HepG2 (cell line): ENCODE measurements around the gene SIRT7. TPM values are rescaled to one million over a fixed set of nuclear protein-coding genes. Genes with fewer than 3 reads are reported as not detected.
A peak's percentile ranks its signal among the peaks of the same experiment; 100 is the strongest.

Source experiments
- DNMT1 ChIP-seq: sonication (generic); formaldehyde crosslinking; IDR thresholded peaks from 2 replicates; pipeline ENCODE4 v1.5.1; 2020; ENCODE audit warnings: mild to moderate bottlenecking, missing genetic modification reagents
- DRAP1 ChIP-seq: IDR thresholded peaks from 2 replicates; pipeline ENCODE4 v1.6.1; 2016; ENCODE audit warnings: missing genetic modification reagents, missing compliant biosample characterization
- EZH2 ChIP-seq: conservative IDR thresholded peaks from 2 replicates; pipeline ENCODE4 v1.6.1; 2012; ENCODE audit warnings: mild to moderate bottlenecking, low read depth, low read length, moderate library complexity
- FIP1L1 ChIP-seq: fragments of 200-400 bp; formaldehyde crosslinking; IDR thresholded peaks from 2 replicates; pipeline ENCODE4 v1.6.1; 2018; ENCODE audit warnings: low read depth, mild to moderate bottlenecking, low read length, moderate library complexity, borderline replicate concordance; ENCODE audit not compliant: insufficient read depth
- GABPB1 ChIP-seq: IDR thresholded peaks from 2 replicates; pipeline ENCODE4 v1.6.1; 2016; ENCODE audit warnings: mild to moderate bottlenecking, missing genetic modification reagents, moderate library complexity, missing compliant biosample characterization
- MLXIP ChIP-seq: sonication (generic); formaldehyde crosslinking; IDR thresholded peaks from 2 replicates; pipeline ENCODE4 v1.9.0; 2021; ENCODE audit warnings: missing genetic modification reagents, borderline replicate concordance
- MXD4 ChIP-seq: IDR thresholded peaks from 2 replicates; pipeline ENCODE4 v1.6.1; 2016; ENCODE audit warnings: mild to moderate bottlenecking, missing biosample characterization, missing genetic modification reagents
- RXRB ChIP-seq: IDR thresholded peaks from 2 replicates; pipeline ENCODE4 v1.6.1; 2016; ENCODE audit warnings: borderline replicate concordance, missing genetic modification reagents, missing compliant biosample characterization
- SATB2 ChIP-seq: sonication (generic); formaldehyde crosslinking; IDR thresholded peaks from 2 replicates; pipeline ENCODE4 v1.5.0; 2020; ENCODE audit warnings: missing genetic modification reagents
- SRSF4 ChIP-seq: fragments of 200-400 bp; formaldehyde crosslinking; IDR thresholded peaks from one replicate; pipeline ENCODE4 v1.6.1; 2018; ENCODE audit warnings: mild to moderate bottlenecking, low read depth, low read length, moderate library complexity; ENCODE audit not compliant: poor library complexity, severe bottlenecking
- TIGD3 ChIP-seq: sonication (generic); formaldehyde crosslinking; IDR thresholded peaks from 2 replicates; pipeline ENCODE4 v1.5.1; 2020; ENCODE audit warnings: mild to moderate bottlenecking, missing genetic modification reagents, borderline replicate concordance
- TMF1 ChIP-seq: sonication (generic); formaldehyde crosslinking; IDR thresholded peaks from 2 replicates; pipeline ENCODE4 v1.8.1; 2022; ENCODE audit warnings: low read depth, missing genetic modification reagents
- ZBTB7A ChIP-seq: sonication (generic); formaldehyde crosslinking; IDR thresholded peaks from 2 replicates; pipeline ENCODE4 v1.8.0; 2022; ENCODE audit warnings: mild to moderate bottlenecking, missing genetic modification reagents
- ZNF468 ChIP-seq: sonication (generic); formaldehyde crosslinking; IDR thresholded peaks from 2 replicates; pipeline ENCODE4 v1.8.0; 2022; ENCODE audit warnings: mild to moderate bottlenecking, moderate library complexity, missing genetic modification reagents
- ZNF580 ChIP-seq: IDR thresholded peaks from 2 replicates; pipeline ENCODE4 v1.6.1; 2016; ENCODE audit warnings: low read depth, borderline replicate concordance
- ZNF629 ChIP-seq: sonication (generic); formaldehyde crosslinking; conservative IDR thresholded peaks from 2 replicates; pipeline ENCODE4 v1.5.0; 2020; ENCODE audit warnings: missing genetic modification reagents
- ZNF709 ChIP-seq: sonication (generic); formaldehyde crosslinking; IDR thresholded peaks from 2 replicates; pipeline ENCODE4 v1.5.0; 2020; ENCODE audit warnings: mild to moderate bottlenecking, missing genetic modification reagents
- ZNF768 ChIP-seq: sonication (generic); formaldehyde crosslinking; IDR thresholded peaks from 2 replicates; pipeline ENCODE4 v1.4.0; 2020; ENCODE audit warnings: missing genetic modification reagents
- polyA plus RNA-seq, 8 experiments: library from polyadenylated mRNA; depleted of rRNA in 3 of 8; stranded (reverse) in 7 of 8; unstranded in 1 of 8; fragments of >200 nt; fragmentation: Illumina TruSeq in 4 of 8; extraction: Trizol in 4 of 8; gene quantifications; 2 replicates each; pipeline versions ENCODE4 v1.2.1 to v1.2.3, GENCODE V29; 2011 to 2016; ENCODE audit warnings: low read depth in 4 of 8, missing spikeins in 1 of 8, mixed read lengths in 1 of 8; ENCODE audit not compliant: insufficient read depth in 1 of 8
- total RNA-seq, 5 experiments: library from RNA; depleted of rRNA; stranded (reverse); fragments of >200 nt; fragmentation: Illumina TruSeq; extraction: Trizol; gene quantifications; 2 replicates each; pipeline ENCODE4 v1.2.3, GENCODE V29; 2016; ENCODE audit warnings: low read depth in 1 of 5
- TF ChIP-seq, protein P1 (sequence below): sonication (generic); formaldehyde crosslinking; IDR thresholded peaks from 2 replicates; pipeline ENCODE4 v1.5.1; 2020; ENCODE audit warnings: missing genetic modification reagents, mild to moderate bottlenecking, borderline replicate concordance
- TF ChIP-seq, protein P2 (sequence below): sonication (generic); formaldehyde crosslinking; IDR thresholded peaks from 2 replicates; pipeline ENCODE4 v1.5.0; 2020; ENCODE audit warnings: mild to moderate bottlenecking, missing genetic modification reagents, moderate library complexity

Gene SIRT7
- total and polyA plus RNA-seq, 2 of the 13 experiments (the other 11 are each of a cell fraction or from before 2014, with no cell fraction given), result 8.3 to 24.8 TPM

- peak; percentile 22; the same call in 1 of the 2 replicates for TF ChIP-seq ZNF709 (CRISPR knock-in tag)
- TF ChIP-seq ZNF629 (CRISPR knock-in tag), result no peak
- no peak for TF ChIP-seq ZBTB7A (CRISPR knock-in tag)
- TF ChIP-seq ZNF580 (CRISPR knock-in tag), result no peak
- TF ChIP-seq DRAP1 (CRISPR knock-in tag), result peak; percentile 10; the same call in 1 of the 2 replicates
- TF ChIP-seq RXRB (CRISPR knock-in tag), result 0 out of 2 replicates have a peak, but pooled peaks have one; percentile 27
- TF ChIP-seq EZH2, result no peak
- TF ChIP-seq, protein P1, sequence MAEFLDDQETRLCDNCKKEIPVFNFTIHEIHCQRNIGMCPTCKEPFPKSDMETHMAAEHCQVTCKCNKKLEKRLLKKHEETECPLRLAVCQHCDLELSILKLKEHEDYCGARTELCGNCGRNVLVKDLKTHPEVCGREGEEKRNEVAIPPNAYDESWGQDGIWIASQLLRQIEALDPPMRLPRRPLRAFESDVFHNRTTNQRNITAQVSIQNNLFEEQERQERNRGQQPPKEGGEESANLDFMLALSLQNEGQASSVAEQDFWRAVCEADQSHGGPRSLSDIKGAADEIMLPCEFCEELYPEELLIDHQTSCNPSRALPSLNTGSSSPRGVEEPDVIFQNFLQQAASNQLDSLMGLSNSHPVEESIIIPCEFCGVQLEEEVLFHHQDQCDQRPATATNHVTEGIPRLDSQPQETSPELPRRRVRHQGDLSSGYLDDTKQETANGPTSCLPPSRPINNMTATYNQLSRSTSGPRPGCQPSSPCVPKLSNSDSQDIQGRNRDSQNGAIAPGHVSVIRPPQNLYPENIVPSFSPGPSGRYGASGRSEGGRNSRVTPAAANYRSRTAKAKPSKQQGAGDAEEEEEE, result no peak
- 0 out of 2 replicates have a peak, but pooled peaks have one; percentile 27 for TF ChIP-seq TIGD3 (CRISPR knock-in tag)
- TF ChIP-seq SRSF4, result no peak
- peak; percentile 66; the same call in 1 of the 2 replicates for TF ChIP-seq GABPB1 (CRISPR knock-in tag)
- 0 out of 2 replicates have a peak, but pooled peaks have one; percentile 70 for TF ChIP-seq DNMT1
- peak; percentile 56; the same call in 1 of the 2 replicates for TF ChIP-seq MXD4
- no peak for TF ChIP-seq SATB2 (CRISPR knock-in tag)
- TF ChIP-seq, protein P2, sequence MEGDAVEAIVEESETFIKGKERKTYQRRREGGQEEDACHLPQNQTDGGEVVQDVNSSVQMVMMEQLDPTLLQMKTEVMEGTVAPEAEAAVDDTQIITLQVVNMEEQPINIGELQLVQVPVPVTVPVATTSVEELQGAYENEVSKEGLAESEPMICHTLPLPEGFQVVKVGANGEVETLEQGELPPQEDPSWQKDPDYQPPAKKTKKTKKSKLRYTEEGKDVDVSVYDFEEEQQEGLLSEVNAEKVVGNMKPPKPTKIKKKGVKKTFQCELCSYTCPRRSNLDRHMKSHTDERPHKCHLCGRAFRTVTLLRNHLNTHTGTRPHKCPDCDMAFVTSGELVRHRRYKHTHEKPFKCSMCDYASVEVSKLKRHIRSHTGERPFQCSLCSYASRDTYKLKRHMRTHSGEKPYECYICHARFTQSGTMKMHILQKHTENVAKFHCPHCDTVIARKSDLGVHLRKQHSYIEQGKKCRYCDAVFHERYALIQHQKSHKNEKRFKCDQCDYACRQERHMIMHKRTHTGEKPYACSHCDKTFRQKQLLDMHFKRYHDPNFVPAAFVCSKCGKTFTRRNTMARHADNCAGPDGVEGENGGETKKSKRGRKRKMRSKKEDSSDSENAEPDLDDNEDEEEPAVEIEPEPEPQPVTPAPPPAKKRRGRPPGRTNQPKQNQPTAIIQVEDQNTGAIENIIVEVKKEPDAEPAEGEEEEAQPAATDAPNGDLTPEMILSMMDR, result no peak
- no peak for TF ChIP-seq TMF1 (CRISPR knock-in tag)
- TF ChIP-seq ZNF468 (CRISPR knock-in tag), result no peak
- peak; percentile 38; the same call in 1 of the 2 replicates for TF ChIP-seq ZNF768 (CRISPR knock-in tag)
- no peak for TF ChIP-seq MLXIP (CRISPR knock-in tag)
- no peak for TF ChIP-seq FIP1L1
Measured at GRCh38 chr17:81870131-81870980, 47.6 kb downstream of the SIRT7 start (continued).
